SU-DHL-6 (cell line): ENCODE measurements around the gene EBPL.

ENCODE experiments used
- CTCF ChIP-seq: fragments of 200-600 bp; sonication (generic); IDR thresholded peaks from one replicate; pipeline ENCODE4 v1.5.1; 2017; ENCODE audit warnings: antibody characterized with exemption, mild to moderate bottlenecking, low read length, moderate library complexity; ENCODE audit not compliant: insufficient read depth, poor library complexity, severe bottlenecking
- EZH2phosphoT487 ChIP-seq: fragments of 200-600 bp; sonication (generic), shearing (Covaris generic); conservative IDR thresholded peaks from 2 replicates; pipeline ENCODE4 v1.6.1; 2018; ENCODE audit warnings: mild to moderate bottlenecking, antibody characterized with exemption, low read length, moderate library complexity, mixed read lengths

- TF ChIP-seq CTCF (no peak), EZH2phosphoT487 (no peak)
Measured at GRCh38 chr13:49740870-49741269, 49.6 kb upstream of the EBPL start.
